Activated T-helper 1 cell treated with anti-CD3 and anti-CD28 coated beads, Interleukin-12 subunit alpha, Interleukin-12 subunit beta, Interleukin-2, Interleukin-4 antibody, amounts not matched to agents 30 ng/mL and 10 ng/mL and 1 ng/mL, durations not matched to agents 14 hours and 24 hours and 36 hours (primary cell): Measurements from ENCODE around the gene NOS1AP. TPM values are rescaled to one million over a fixed set of nuclear protein-coding genes. Genes with fewer than 3 reads are reported as not detected.

Source experiments
- DNase-seq: peaks from one replicate; pipeline ENCODE4 v3.0.0; 2021; ENCODE audit warnings: low spot score
- H3K27ac Mint-ChIP-seq: one replicate; pipeline ENCODE4 v1.8.0; 2021; ENCODE audit warnings: mild to moderate bottlenecking, mixed read lengths
- H3K27me3 Mint-ChIP-seq: one replicate; pipeline ENCODE4 v1.8.0; 2022; ENCODE audit warnings: mild to moderate bottlenecking, moderate library complexity, mixed read lengths; ENCODE audit not compliant: insufficient read depth
- H3K36me3 Mint-ChIP-seq: one replicate; pipeline ENCODE4 v1.8.0; 2021; ENCODE audit warnings: low read depth, mixed read lengths
- H3K4me1 Mint-ChIP-seq: one replicate; pipeline ENCODE4 v1.8.0; 2021; ENCODE audit warnings: low read depth, mixed read lengths
- H3K4me3 Mint-ChIP-seq: one replicate; pipeline ENCODE4 v1.8.0; 2021; ENCODE audit warnings: mild to moderate bottlenecking, moderate library complexity, mixed read lengths
- H3K9me3 Mint-ChIP-seq: one replicate; pipeline ENCODE4 v1.8.0; 2021; ENCODE audit warnings: mixed read lengths
- intact Hi-C: fragments of 100-400 bp; cut with micrococcal nuclease; formaldehyde crosslinking; loops from one replicate; pipeline ENCODE4 v1.15.1; 2024
- total RNA-seq: library from RNA; stranded (reverse); gene quantifications from 2 replicates; pipeline ENCODE4 v1.2.3, GENCODE V29; 2022

The NOS1AP gene
- total RNA-seq, 1 donor from 2014 or later: 0.10 TPM

- H3K4me3 Mint-ChIP-seq: no peak overlapping the region
- DNase-seq: no peak
- no peak overlapping the region for H3K27ac Mint-ChIP-seq
- intact Hi-C loops: no loop called here
- H3K27me3 Mint-ChIP-seq: peaks cover 7% of the 10 kb centered on the region
- no peaks in the 10 kb centered on the region for H3K36me3 Mint-ChIP-seq
- no peaks in the 10 kb centered on the region for H3K4me1 Mint-ChIP-seq
- no peaks in the 10 kb centered on the region for H3K9me3 Mint-ChIP-seq
Measured at GRCh38 chr1:162151900-162152829, 82.7 kb downstream of the NOS1AP start.

- no peaks in the 10 kb centered on the region for H3K36me3 Mint-ChIP-seq
- H3K4me1 Mint-ChIP-seq: no peaks in the 10 kb centered on the region
- no peak overlapping the region for H3K27ac Mint-ChIP-seq
- H3K9me3 Mint-ChIP-seq: no peaks in the 10 kb centered on the region
- H3K4me3 Mint-ChIP-seq: no peak overlapping the region
- DNase-seq: no peak
- intact Hi-C loops: no loop called here
- peaks cover 6% of the 10 kb centered on the region for H3K27me3 Mint-ChIP-seq
Measured at GRCh38 chr1:162153374-162153773, 83.9 kb downstream of the NOS1AP start.

GRCh38 chr1:162157469-162157868 lies 88.0 kb downstream of the NOS1AP start:
- DNase-seq: no peak
- intact Hi-C loops: no loop called here

GRCh38 chr1:162158624-162159271 lies 89.3 kb downstream of the NOS1AP start:
- H3K4me1 Mint-ChIP-seq: no peaks in the 10 kb centered on the region
- no peaks in the 10 kb centered on the region for H3K36me3 Mint-ChIP-seq
- H3K9me3 Mint-ChIP-seq: no peaks in the 10 kb centered on the region
- H3K4me3 Mint-ChIP-seq: no peak overlapping the region
- H3K27ac Mint-ChIP-seq: no peak overlapping the region
- peaks cover 5% of the 10 kb centered on the region for H3K27me3 Mint-ChIP-seq
- DNase-seq: no peak
- intact Hi-C loops: no loop called here

More at GRCh38 chr1:162157469-162157868, 88.0 kb downstream of the NOS1AP start:
- H3K4me3 Mint-ChIP-seq: no peak overlapping the region
- H3K4me1 Mint-ChIP-seq: no peaks in the 10 kb centered on the region
- H3K27ac Mint-ChIP-seq: no peak overlapping the region
- peaks cover 5% of the 10 kb centered on the region for H3K27me3 Mint-ChIP-seq
- H3K9me3 Mint-ChIP-seq: no peaks in the 10 kb centered on the region
- no peaks in the 10 kb centered on the region for H3K36me3 Mint-ChIP-seq

GRCh38 chr1:162159515-162159914 lies 90.0 kb downstream of the NOS1AP start:
- DNase-seq: no peak
- no peaks in the 10 kb centered on the region for H3K9me3 Mint-ChIP-seq
- no peaks in the 10 kb centered on the region for H3K4me1 Mint-ChIP-seq
- no peak overlapping the region for H3K4me3 Mint-ChIP-seq
- H3K27ac Mint-ChIP-seq: no peak overlapping the region
- H3K27me3 Mint-ChIP-seq: peaks cover 5% of the 10 kb centered on the region
- no peaks in the 10 kb centered on the region for H3K36me3 Mint-ChIP-seq
- intact Hi-C loops: no loop called here

- Mint-ChIP-seq H3K9me3 (no peaks in the 10 kb centered on the region), H3K27ac (no peak overlapping the region), H3K36me3 (no peaks in the 10 kb centered on the region), H3K27me3 (peaks cover 7% of the 10 kb centered on the region), H3K4me3 (no peak overlapping the region), H3K4me1 (no peaks in the 10 kb centered on the region)
- intact Hi-C loops: no loop called here
- no peak for DNase-seq
Measured at GRCh38 chr1:162161916-162162550, 92.5 kb downstream of the NOS1AP start.

- H3K4me1 Mint-ChIP-seq: no peaks in the 10 kb centered on the region
- H3K9me3 Mint-ChIP-seq: no peaks in the 10 kb centered on the region
- H3K36me3 Mint-ChIP-seq: no peaks in the 10 kb centered on the region
Measured at GRCh38 chr1:162165528-162165927, 96.0 kb downstream of the NOS1AP start.

GRCh38 chr1:162166917-162167615 lies 97.6 kb downstream of the NOS1AP start:
- no peak for DNase-seq
- H3K4me1 Mint-ChIP-seq: no peaks in the 10 kb centered on the region
- H3K27me3 Mint-ChIP-seq: peaks cover 7% of the 10 kb centered on the region
- intact Hi-C loops: no loop called here
- no peak overlapping the region for H3K27ac Mint-ChIP-seq
- no peaks in the 10 kb centered on the region for H3K9me3 Mint-ChIP-seq
- H3K4me3 Mint-ChIP-seq: no peak overlapping the region
- H3K36me3 Mint-ChIP-seq: no peaks in the 10 kb centered on the region

More at GRCh38 chr1:162165528-162165927, 96.0 kb downstream of the NOS1AP start:
- Mint-ChIP-seq H3K4me3 (no peak overlapping the region), H3K27me3 (peaks cover 5% of the 10 kb centered on the region), H3K27ac (no peak overlapping the region)
- DNase-seq: no peak
- intact Hi-C loops: no loop called here

- Mint-ChIP-seq H3K27me3 (peaks cover 7% of the 10 kb centered on the region), H3K9me3 (no peaks in the 10 kb centered on the region), H3K4me1 (no peaks in the 10 kb centered on the region), H3K4me3 (no peak overlapping the region), H3K36me3 (no peaks in the 10 kb centered on the region), H3K27ac (no peak overlapping the region)
- intact Hi-C loops: no loop called here
- DNase-seq: no peak
Measured at GRCh38 chr1:162168261-162168660, 98.8 kb downstream of the NOS1AP start.

- peaks cover 7% of the 10 kb centered on the region for H3K27me3 Mint-ChIP-seq
- no peaks in the 10 kb centered on the region for H3K9me3 Mint-ChIP-seq
- H3K4me1 Mint-ChIP-seq: no peaks in the 10 kb centered on the region
- no peak overlapping the region for H3K27ac Mint-ChIP-seq
- no peak overlapping the region for H3K4me3 Mint-ChIP-seq
- no peaks in the 10 kb centered on the region for H3K36me3 Mint-ChIP-seq
- intact Hi-C loops: no loop called here
- DNase-seq: no peak
Measured at GRCh38 chr1:162169031-162169790, 99.7 kb downstream of the NOS1AP start.

GRCh38 chr1:162171111-162171510 lies 101.6 kb downstream of the NOS1AP start:
- no peak for DNase-seq
- Mint-ChIP-seq H3K36me3 (no peaks in the 10 kb centered on the region), H3K9me3 (no peaks in the 10 kb centered on the region), H3K27ac (no peak overlapping the region), H3K4me1 (no peaks in the 10 kb centered on the region), H3K27me3 (peaks cover 5% of the 10 kb centered on the region), H3K4me3 (no peak overlapping the region)
- intact Hi-C loops: no loop called here
